ENCODE data around the gene AIFM1. TPM values are rescaled to one million over a fixed set of nuclear protein-coding genes. Genes with fewer than 3 reads are reported as not detected.

Gene AIFM1
- total RNA-seq, 2 experiments from 2014 or later = 60.9 to 61.2 TPM

DNA sequence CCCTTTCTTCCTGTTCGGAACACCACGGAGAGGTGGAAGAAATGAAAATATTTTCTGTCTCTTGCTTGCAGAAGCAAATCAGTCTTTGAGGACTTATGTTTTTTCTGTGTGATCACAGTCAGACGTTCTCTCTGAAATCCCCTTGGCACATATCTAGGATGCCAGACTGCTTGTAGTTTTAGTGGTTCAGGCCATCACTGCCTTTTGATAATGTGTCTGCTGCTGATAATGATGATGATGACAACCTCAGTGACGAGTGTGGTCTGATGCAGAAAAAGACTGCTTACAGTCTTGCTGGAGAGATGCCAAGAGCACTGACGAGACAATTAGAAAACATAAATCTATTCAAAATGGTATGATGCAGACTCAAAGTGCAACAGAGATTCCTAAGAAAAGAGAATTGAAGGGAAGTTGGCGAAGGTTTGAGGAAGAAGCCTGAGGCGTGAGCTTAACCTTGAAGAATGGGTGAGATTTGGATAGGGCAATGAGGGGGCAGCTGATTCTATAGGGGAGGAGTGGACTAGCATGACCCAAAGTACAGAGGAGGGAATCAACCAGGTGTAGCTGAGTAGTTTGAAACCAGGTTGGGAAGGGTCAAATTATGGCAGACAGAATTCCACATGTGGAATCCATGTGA, 14.1 kb upstream of the AIFM1 start:
- CTCF ChIA-PET = interaction anchor here (0.7 kb wide), 1 partner anchor 356 kb away, joined by 3 read pairs; no protein-coding TSS in a partner anchor
- Mint-ChIP-seq H3K9me3 (no peaks in the 10 kb centered on the region), H3K27ac (peak overlapping the region; percentile 32), H3K36me3 (peaks cover 18% of the 10 kb centered on the region), H3K4me1 (ENCODE audit: low read depth) (peaks cover 41% of the 10 kb centered on the region), H3K27me3 (no peaks in the 10 kb centered on the region), H3K4me3 (no peak overlapping the region)
- intact Hi-C loops (cut with micrococcal nuclease) = loop anchor here (10.0 kb wide), 1 partner anchor 575 kb away; no protein-coding TSS in a partner anchor
- DNase-seq = no peak
- POLR2A ChIA-PET = no interaction called here

- ChIA-PET POLR2A (no interaction called here), CTCF (no interaction called here)
- peak overlapping the region; percentile 32 for H3K27ac Mint-ChIP-seq
- H3K4me1 Mint-ChIP-seq (ENCODE audit: low read depth) = peaks cover 41% of the 10 kb centered on the region
- no peak for DNase-seq
- H3K9me3 Mint-ChIP-seq = no peaks in the 10 kb centered on the region
- intact Hi-C loops (cut with micrococcal nuclease) = loop anchor here (10.0 kb wide), 1 partner anchor 574 kb away; no protein-coding TSS in a partner anchor
- H3K27me3 Mint-ChIP-seq = no peaks in the 10 kb centered on the region
- no peak overlapping the region for H3K4me3 Mint-ChIP-seq
- peaks cover 16% of the 10 kb centered on the region for H3K36me3 Mint-ChIP-seq
These were observed 13.5 kb upstream of the AIFM1 start for GRCh38 chrX:130179170-130179569.

- H3K36me3 Mint-ChIP-seq = peaks cover 17% of the 10 kb centered on the region
- DNase-seq = no peak
- intact Hi-C loops (cut with micrococcal nuclease) = loop anchor here (10.0 kb wide), 1 partner anchor 572 kb away; no protein-coding TSS in a partner anchor
- no peaks in the 10 kb centered on the region for H3K9me3 Mint-ChIP-seq
- H3K4me3 Mint-ChIP-seq = no peak overlapping the region
- no peaks in the 10 kb centered on the region for H3K27me3 Mint-ChIP-seq
- CTCF ChIA-PET = no interaction called here
- H3K27ac Mint-ChIP-seq = no peak overlapping the region
- peaks cover 44% of the 10 kb centered on the region for H3K4me1 Mint-ChIP-seq (ENCODE audit: low read depth)
- POLR2A ChIA-PET = no interaction called here
These were observed 11.3 kb upstream of the AIFM1 start for GRCh38 chrX:130176942-130177341.

GRCh38 chrX:130176354-130176776, 10.7 kb upstream of the AIFM1 start:
- peak overlapping the region; percentile 63 for H3K27ac Mint-ChIP-seq
- no peaks in the 10 kb centered on the region for H3K9me3 Mint-ChIP-seq
- POLR2A ChIA-PET = no interaction called here
- peaks cover 44% of the 10 kb centered on the region for H3K4me1 Mint-ChIP-seq (ENCODE audit: low read depth)
- peak overlapping the region; percentile 6 for H3K4me3 Mint-ChIP-seq
- CTCF ChIA-PET = interaction anchor here (1.0 kb wide), 2 partner anchors 95 to 97 kb away, joined by 4 to 5 read pairs; no protein-coding TSS in a partner anchor
- H3K27me3 Mint-ChIP-seq = no peaks in the 10 kb centered on the region
- peaks cover 17% of the 10 kb centered on the region for H3K36me3 Mint-ChIP-seq
- intact Hi-C loops (cut with micrococcal nuclease) = loop anchor here (10.0 kb wide), 1 partner anchor 572 kb away; no protein-coding TSS in a partner anchor
- no peak for DNase-seq

DNA sequence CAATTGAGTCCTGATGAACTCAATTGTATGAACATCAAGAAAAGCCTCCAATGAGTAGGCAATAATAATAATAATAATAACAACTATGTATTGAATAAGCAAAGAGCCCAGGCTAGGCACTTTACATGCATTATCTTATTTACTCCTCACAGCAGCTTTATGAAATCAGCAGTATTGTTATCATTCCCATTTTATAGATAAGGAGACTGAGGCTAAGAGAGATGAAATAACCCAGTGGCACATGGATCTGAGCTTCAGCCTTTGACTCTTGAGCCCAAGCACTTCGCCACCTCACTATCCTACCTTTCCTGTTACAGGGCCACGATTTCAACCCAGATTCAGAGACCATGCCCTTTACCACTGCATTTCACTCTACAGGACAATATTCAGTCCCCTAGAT, 9.3 kb upstream of the AIFM1 start:
- ChIA-PET CTCF (interaction anchor here (1.0 to 2.1 kb wide), 3 partner anchors 10 to 114 kb away, joined by 3 to 9 read pairs (median 3); partner anchors contain the start of gene AIFM1), POLR2A (no interaction called here)
- peaks cover 47% of the 10 kb centered on the region for H3K4me1 Mint-ChIP-seq (ENCODE audit: low read depth)
- intact Hi-C loops (cut with micrococcal nuclease) = loop anchor here (5.0 to 10.0 kb wide), 3 partner anchors 37 to 570 kb away; no protein-coding TSS in a partner anchor
- no peaks in the 10 kb centered on the region for H3K9me3 Mint-ChIP-seq
- H3K36me3 Mint-ChIP-seq = peaks cover 17% of the 10 kb centered on the region
- H3K27ac Mint-ChIP-seq = peak overlapping the region; percentile 95
- H3K4me3 Mint-ChIP-seq = no peak overlapping the region
- no peaks in the 10 kb centered on the region for H3K27me3 Mint-ChIP-seq
- no peak for DNase-seq

GRCh38 chrX:130174045-130174704, 8.5 kb upstream of the AIFM1 start:
- POLR2A ChIA-PET = interaction anchor here (1.2 kb wide), 1 partner anchor 12 kb away, joined by 5 read pairs; no protein-coding TSS in a partner anchor
- Mint-ChIP-seq H3K36me3 (peaks cover 12% of the 10 kb centered on the region), H3K9me3 (no peaks in the 10 kb centered on the region), H3K4me1 (ENCODE audit: low read depth) (peaks cover 41% of the 10 kb centered on the region), H3K4me3 (peak overlapping the region; percentile 89), H3K27me3 (no peaks in the 10 kb centered on the region), H3K27ac (peak overlapping the region; percentile 95)
- intact Hi-C loops (cut with micrococcal nuclease) = loop anchor here (5.0 to 10.0 kb wide), 3 partner anchors 38 to 569 kb away; no protein-coding TSS in a partner anchor
- DNase-seq = no peak
- CTCF ChIA-PET = interaction anchor here (1.0 to 2.1 kb wide), 4 partner anchors 9 to 113 kb away, joined by 3 to 9 read pairs (median 4); partner anchors contain the start of gene AIFM1

- POLR2A ChIA-PET = interaction anchor here (1.2 to 1.9 kb wide), 4 partner anchors 13 to 91 kb away, joined by 5 read pairs; no protein-coding TSS in a partner anchor
- H3K36me3 Mint-ChIP-seq = peaks cover 12% of the 10 kb centered on the region
- peaks cover 41% of the 10 kb centered on the region for H3K4me1 Mint-ChIP-seq (ENCODE audit: low read depth)
- H3K9me3 Mint-ChIP-seq = no peaks in the 10 kb centered on the region
- CTCF ChIA-PET = interaction anchor here (1.2 to 2.1 kb wide), 2 partner anchors 91 to 93 kb away, joined by 4 to 9 read pairs; no protein-coding TSS in a partner anchor
- H3K27me3 Mint-ChIP-seq = no peaks in the 10 kb centered on the region
- peak overlapping the region; percentile 95 for H3K27ac Mint-ChIP-seq
- intact Hi-C loops (cut with micrococcal nuclease) = loop anchor here (1.0 to 10.0 kb wide), 7 partner anchors 8 to 569 kb away; partner anchors contain the start of genes AIFM1 and ZNF280C
- H3K4me3 Mint-ChIP-seq = peak overlapping the region; percentile 89
- peak; percentile 76 for DNase-seq
These were observed 7.7 kb upstream of the AIFM1 start for GRCh38 chrX:130173190-130173895.

- DNase-seq = peak; percentile 12
- H3K27me3 Mint-ChIP-seq = no peaks in the 10 kb centered on the region
- H3K4me1 Mint-ChIP-seq (ENCODE audit: low read depth) = peaks cover 34% of the 10 kb centered on the region
- intact Hi-C loops (cut with micrococcal nuclease) = loop anchor here (2.0 to 10.0 kb wide), 4 partner anchors 40 to 567 kb away; partner anchors contain the start of gene ZNF280C
- peak overlapping the region; percentile 89 for H3K4me3 Mint-ChIP-seq
- POLR2A ChIA-PET = interaction anchor here (1.6 to 1.9 kb wide), 4 partner anchors 14 to 90 kb away, joined by 5 read pairs; no protein-coding TSS in a partner anchor
- peaks cover 3% of the 10 kb centered on the region for H3K36me3 Mint-ChIP-seq
- H3K27ac Mint-ChIP-seq = peak overlapping the region; percentile 95
- CTCF ChIA-PET = interaction anchor here (0.7 to 2.2 kb wide), 3 partner anchors 90 to 92 kb away, joined by 3 to 6 read pairs (median 4); no protein-coding TSS in a partner anchor
- H3K9me3 Mint-ChIP-seq = no peaks in the 10 kb centered on the region
These were observed 6.6 kb upstream of the AIFM1 start for GRCh38 chrX:130172127-130172845.

DNA sequence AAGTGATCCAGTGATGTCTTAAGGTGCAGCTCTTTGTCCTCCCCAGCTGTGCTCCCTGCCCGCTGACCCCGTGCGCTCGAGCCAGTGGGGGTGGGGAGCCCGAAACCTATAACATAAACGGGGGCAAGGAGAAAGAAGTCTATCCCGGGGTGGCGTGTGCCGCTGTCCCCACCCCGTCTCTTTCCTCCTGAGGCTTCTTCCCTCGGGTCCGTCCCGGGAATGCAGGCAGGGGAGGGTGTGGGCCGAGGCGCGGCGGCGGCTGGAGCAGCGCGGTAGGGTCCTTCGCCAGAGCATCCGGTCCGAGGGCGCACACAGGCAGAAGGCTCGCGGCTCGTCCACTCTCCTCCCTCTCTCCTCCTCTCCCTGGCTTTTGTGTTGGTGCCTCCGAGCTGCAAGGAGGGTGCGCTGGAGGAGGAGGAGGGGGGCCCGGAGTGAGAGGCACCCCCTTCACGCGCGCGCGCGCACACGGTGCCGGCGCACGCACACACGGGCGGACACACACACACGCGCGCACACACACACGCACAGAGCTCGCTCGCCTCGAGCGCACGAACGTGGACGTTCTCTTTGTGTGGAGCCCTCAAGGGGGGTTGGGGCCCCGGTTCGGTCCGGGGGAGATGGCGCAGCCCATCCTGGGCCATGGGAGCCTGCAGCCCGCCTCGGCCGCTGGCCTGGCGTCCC, 5.9 kb upstream of the AIFM1 start, which contains the start of gene RAB33A:
TSS of gene RAB33A (plus strand) at position 517 of the 681 bp plus-strand sequence. CDS start at position 618, 101 bp downstream.
- intact Hi-C loops (cut with micrococcal nuclease) = loop anchor here (2.0 to 10.0 kb wide), 5 partner anchors 41 to 567 kb away; partner anchors contain the start of genes ELF4 and ZNF280C
- Mint-ChIP-seq H3K4me1 (ENCODE audit: low read depth) (peaks cover 33% of the 10 kb centered on the region), H3K9me3 (no peaks in the 10 kb centered on the region), H3K27ac (peak within 1 kb of the TSS; percentile 95), H3K27me3 (no peaks in the 10 kb centered on the region), H3K36me3 (peaks cover 2% of the 10 kb centered on the region), H3K4me3 (peak within 1 kb of the TSS; percentile 89)
- POLR2A ChIA-PET = interaction anchor here (1.3 to 1.9 kb wide), 6 partner anchors 15 to 89 kb away, joined by 5 to 7 read pairs (median 5); no protein-coding TSS in a partner anchor
- peak; percentile 58 for DNase-seq
- CTCF ChIA-PET = interaction anchor here (0.7 to 2.2 kb wide), 3 partner anchors 89 to 93 kb away, joined by 3 to 6 read pairs (median 4); no protein-coding TSS in a partner anchor

- no peaks in the 10 kb centered on the region for H3K27me3 Mint-ChIP-seq
- intact Hi-C loops (cut with micrococcal nuclease) = loop anchor here (2.0 to 10.0 kb wide), 4 partner anchors 41 to 566 kb away; partner anchors contain the start of gene ELF4
- H3K4me3 Mint-ChIP-seq = peak overlapping the region; percentile 89
- POLR2A ChIA-PET = interaction anchor here (1.0 to 1.7 kb wide), 5 partner anchors 24 to 89 kb away, joined by 3 to 7 read pairs (median 5); no protein-coding TSS in a partner anchor
- CTCF ChIA-PET = interaction anchor here (0.7 to 2.2 kb wide), 5 partner anchors 10 to 91 kb away, joined by 3 to 6 read pairs (median 3); no protein-coding TSS in a partner anchor
- no peaks in the 10 kb centered on the region for H3K9me3 Mint-ChIP-seq
- peak overlapping the region; percentile 95 for H3K27ac Mint-ChIP-seq
- H3K36me3 Mint-ChIP-seq = peaks cover 2% of the 10 kb centered on the region
- H3K4me1 Mint-ChIP-seq (ENCODE audit: low read depth) = peaks cover 27% of the 10 kb centered on the region
- peak; percentile 83 for DNase-seq
These were observed 5.3 kb upstream of the AIFM1 start for GRCh38 chrX:130170752-130171445.

All from activated CD4-positive, alpha-beta memory T cell treated with anti-CD3 and anti-CD28 coated beads for 36 hours (primary cell).